NOMO-1 (cell line): ENCODE results near the gene AIG1.
"Not testable (repeated sequence)": the region's sequence is repeated elsewhere in the genome, so short reads cannot be mapped to it uniquely, and the experiment has no call there.

Experiments used
- DNase-seq, 2 experiments: peaks; one replicate each; lab custom pipeline; 2025; ENCODE audit not compliant: unreplicated experiment in 2 of 2; lab: John Stamatoyannopoulos, UW

AIG1 gene

DNA sequence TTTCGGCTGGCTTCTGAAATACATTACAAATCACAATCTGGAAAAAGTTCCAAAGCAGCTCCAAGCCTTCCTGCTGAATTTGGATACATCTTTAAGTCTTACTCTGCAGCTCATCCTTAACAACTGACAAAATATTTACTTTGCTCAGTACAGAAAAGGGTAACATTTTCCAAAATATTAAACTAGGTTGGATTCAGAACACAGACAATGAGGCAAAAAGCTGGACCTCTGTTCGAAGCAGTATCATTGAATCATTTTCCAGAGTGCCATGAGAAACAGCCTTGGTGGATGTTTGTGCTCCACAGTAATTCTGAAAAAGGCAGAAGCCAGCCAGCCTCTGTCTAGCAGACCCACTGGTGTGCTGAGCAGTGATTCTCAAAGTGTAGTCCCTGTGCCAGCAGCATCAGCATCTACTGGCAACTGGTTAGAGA, 162.1 kb downstream of the AIG1 start:
- DNase-seq = no peak

DNA sequence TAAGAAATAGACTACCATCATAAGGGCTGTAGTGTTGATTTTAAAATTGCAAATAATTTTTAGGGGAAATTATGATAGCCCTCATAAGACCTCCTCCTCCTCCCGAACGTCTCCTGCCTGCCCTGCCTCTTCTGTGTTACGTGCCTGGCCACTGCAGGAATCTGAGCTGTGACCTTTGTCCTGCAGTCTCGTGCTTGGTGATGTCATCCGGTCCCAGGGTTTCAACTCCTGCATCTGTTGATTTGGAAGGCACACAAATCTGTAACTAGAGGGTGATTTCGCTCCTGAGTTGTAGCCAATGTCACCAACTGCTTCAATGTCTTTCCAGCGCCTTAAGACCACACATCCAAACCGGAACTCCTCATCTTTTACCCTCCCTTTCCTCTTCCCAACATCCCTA, 163.2 kb downstream of the AIG1 start:
- no peak for DNase-seq

DNA sequence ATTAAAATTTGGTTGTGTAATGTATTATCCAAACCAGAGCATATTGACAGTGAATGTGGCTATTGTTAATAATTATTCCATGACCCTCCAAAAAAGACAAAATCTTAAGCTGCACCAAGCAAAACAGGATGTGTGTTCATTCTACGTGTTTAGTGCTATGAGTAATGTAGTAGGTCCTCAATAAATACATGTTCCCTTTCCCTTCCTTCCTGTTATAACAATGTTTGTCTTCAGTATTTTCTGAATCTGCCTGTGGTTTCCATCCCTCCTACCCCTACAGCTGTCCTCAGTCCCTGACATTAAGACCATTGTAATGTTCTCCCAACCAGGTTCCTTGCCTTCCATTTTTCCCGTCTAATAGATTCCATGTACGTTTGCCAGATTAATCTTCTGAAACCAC, 163.8 kb downstream of the AIG1 start:
- no peak for DNase-seq

DNA sequence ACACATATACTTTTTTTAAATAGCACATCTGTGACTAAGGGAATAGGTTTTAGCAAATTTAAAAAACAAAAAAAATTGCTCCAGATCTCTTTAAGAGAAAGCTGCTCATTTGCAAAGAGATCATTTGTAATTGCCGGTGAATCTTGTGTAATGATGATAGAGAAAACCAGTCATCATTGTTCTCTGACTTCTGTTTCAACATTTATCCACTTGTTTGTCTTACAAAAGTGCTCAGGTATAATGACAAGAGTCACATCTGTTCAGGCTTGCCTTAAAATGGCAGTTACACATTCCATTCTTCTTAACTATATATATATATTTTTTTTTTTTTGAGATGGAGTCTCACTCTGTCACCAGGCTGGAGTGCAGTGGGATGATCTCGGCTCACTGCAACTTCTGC, 165.2 kb downstream of the AIG1 start:
- DNase-seq = no peak

DNA sequence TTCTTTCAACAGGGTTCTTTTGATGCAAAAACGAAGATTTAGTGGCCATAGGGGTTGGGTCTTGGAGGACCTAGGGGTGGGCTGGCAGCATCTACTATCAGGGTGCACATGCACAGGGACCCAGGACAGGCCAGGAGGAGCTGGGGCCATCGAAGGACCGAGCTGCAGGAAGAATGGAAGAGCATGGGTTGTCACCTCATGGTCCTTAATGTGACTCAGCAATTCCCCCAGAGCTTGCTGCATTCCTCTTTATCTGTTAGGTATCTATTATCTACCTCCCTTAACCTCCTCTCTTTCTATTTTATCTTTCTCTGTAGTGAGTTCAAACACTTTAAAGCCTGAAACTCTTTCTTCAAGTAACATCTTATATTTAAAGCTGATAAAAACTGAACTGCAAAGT, 167.0 kb downstream of the AIG1 start:
- no peak for DNase-seq

DNA sequence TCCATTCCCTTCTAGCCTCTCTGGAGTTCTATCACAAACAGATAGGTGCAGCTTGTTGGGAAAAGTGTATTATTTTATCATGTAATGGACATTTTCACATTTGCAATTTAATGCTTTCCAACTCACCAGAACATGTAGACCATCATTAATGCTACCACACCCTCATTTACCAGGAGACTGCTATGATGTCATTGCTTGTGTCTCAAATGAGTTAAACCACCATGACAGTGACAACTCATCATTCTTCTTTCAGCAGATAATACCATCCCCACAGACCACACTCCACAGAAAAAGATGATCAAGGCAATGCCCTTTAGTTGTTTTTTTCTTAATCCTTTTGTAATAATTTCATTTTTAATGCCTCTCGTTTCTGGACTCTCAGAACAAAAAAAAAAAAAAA, 168.7 kb downstream of the AIG1 start:
- DNase-seq = no peak

DNA sequence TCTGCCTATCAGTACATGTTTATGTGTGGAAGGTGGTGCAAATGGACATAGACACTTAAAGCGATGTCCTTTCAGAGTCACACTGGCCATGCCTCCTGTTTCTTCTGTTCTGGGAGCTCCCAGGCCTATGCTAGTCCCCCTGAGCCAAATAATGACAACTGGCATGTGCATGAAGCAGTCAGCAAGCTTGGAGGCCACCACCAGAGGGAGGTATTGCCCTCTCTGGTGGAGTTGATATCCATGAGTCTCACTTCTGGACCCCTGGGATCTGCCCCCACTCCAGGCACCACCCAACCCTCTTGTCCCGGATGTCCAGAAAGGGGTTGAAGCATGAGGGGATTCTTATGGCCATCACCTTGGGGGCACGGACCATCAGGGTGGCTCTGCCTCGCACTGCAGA, 172.2 kb downstream of the AIG1 start:
- DNase-seq = peak; percentile 2 to 5

DNA sequence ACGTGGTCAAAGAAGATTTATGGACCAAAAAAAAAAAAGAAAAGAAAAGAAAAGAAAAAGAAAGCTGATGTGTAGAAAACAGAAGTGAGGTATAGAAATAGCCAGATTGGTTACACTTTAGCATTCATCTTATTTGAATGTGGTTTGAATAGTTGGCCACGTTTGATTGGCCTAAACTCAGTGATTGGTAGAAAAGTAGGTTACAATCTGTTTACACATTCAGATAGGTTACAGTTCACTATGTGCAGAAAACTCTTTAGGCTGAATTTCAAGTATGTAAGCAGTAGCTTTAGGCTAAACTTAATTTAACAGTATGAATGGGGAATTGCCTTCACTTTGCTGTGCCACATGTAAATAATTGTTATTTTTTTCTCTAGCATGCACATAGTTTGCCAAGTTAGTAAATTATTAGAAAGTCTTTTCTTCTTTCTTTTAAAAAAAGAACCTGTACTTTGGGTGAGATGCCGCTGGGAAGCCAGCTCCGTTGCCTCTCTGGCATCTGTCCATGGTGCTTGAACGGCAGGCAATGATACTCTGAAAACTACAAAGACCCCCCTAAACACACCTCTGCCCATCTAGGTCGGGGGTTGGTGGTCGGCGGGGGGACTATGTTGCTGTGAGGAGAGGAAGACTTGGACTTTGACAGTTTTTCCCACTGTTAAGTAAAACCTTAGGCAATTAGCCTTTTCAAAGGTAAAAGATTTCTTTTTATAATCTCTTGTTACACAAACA, 173.0 kb downstream of the AIG1 start:
- DNase-seq = no peak

DNA sequence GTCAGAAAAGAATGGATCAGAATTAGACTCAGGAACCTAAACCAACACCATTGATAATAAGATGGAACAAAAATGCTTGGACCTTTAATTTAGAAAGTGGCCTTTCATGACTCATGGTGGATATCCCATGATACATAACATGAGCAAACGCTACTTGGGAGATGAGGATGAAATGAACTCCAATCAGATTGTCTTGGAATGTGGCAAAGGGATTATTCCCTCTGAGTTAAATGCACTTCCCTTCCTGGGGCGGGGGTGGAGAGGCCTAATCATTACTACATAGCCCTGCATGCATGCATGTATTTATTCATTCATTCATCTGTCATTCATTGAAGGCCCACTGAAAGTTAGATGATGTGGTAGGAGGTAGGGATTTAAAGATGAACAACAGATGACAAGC, 174.0 kb downstream of the AIG1 start:
- no peak for DNase-seq

DNA sequence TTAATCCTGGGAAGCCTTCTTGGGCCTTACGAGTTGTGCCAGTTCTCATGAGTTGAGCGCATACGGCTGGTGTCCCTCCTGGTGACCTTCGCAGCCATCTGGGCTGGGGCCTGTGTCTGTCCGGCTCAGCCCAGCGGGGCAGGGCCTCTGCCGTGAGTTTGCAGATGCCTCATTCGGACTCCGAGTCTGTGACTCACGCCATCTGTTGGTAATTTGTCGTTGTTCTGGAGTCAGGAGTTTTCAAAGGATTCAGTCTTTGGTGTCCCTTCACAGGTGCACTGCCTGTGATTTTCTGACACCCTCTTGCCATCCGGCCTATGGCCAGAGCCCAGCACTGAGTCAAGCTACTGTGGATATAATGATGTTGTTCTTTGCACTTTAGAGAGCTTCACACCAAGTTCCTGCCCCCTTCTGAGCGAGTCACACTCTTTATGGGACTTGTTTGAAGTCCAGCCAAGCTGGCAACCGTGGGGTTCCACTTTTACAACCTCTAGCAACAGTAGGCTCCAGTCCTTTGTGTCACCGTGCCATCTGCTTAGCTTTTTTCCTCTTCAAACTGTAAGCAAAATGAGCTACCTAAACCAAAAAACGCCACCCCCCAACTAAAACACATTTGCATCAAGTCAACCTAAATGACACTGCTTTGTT, 175.6 kb downstream of the AIG1 start:
- DNase-seq = no peak

DNA sequence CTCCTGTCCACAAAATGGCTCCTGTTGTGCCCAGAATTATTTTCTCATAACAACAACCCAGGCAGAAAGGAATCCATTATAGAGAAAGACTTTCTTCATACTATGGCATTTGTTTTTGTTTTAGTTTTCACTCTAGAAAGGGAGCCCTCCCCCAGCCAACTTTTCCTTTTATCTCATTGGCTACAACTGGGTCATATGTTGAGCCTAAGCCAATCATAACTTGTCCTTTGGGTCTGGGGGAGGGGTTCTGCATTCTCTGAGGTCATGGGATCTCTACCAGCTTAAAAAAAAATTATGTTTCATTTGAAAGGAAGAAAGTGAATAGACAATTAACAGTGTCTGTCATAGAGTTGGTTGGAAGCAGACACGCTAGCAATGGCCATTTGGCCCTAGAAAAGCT, 177.6 kb downstream of the AIG1 start:
- DNase-seq = no peak

DNA sequence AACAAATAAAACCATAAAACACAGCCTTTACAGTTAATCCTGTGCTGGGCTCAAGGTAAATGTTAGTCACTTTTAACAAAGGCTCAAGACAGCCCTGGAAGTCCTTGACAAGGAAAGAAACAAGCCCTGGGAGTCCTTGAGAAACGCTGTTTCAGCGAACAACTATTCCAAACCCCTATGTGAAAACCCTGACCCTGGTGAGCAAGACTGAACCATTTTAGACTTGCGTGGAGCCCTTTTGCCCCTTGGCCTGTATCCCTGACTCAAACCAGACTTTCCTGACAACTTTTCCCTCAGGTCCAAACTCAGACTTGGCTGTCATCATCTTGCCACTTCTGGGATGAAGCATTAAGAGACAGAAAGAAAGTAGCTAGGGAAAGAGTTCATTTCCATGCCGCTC, 180.4 kb downstream of the AIG1 start:
- DNase-seq = no peak

DNA sequence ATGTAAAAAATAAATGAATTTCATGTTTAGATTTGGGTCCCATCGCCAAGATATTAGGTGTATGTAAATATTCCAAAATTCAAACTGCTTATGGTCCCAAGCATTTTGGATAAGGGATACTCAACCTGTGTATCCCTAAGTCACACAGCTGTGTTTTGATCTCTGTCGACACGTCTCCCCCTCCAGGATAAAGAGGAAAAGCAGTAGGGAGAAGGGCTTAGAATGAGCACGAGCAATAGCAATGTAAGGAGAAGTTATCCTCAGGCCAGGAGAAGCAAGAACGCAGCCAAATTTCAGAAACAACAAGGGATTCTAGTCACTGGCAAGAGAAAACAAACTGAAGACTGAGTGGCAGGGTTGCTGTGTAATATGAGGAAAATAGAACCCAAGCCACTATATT, 181.2 kb downstream of the AIG1 start:
- DNase-seq = no peak

DNA sequence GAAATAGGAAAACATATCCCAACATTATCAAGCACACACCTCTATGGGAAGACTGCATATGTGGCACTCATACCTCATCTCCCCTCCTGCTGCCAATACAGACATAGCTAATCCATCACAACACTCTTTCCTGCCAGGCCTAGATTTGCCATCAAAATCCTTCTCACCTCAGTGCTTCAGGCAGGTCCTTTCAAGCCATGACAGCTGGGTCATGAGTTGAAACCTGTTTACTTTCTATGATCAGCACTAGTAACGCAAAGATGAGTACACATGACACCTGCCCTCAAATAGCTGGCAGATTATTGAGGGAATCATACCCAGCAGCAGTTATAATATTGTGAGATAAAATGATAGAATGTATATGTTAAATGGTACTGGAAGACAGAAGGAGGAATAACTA, 183.1 kb downstream of the AIG1 start:
- no peak for DNase-seq

DNA sequence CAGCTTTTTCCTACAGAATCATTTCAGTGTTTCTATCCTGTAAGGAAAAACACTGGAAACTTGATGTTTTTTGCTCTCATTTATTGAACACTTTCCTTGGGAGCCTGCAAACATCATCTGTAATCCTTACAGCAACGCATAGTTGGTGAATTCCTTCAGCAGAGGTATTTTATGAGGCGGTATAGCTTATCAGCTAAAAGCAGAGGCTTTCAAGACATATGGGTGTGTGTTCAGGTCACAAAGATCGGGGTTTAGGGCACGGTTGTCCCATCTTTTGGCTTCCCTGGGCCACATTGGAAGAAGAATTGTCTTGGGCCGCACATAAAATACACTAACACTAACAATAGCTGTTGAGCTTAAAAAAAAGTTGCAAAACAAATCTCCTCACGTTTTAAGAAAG, 185.0 kb downstream of the AIG1 start:
- DNase-seq = no peak

DNA sequence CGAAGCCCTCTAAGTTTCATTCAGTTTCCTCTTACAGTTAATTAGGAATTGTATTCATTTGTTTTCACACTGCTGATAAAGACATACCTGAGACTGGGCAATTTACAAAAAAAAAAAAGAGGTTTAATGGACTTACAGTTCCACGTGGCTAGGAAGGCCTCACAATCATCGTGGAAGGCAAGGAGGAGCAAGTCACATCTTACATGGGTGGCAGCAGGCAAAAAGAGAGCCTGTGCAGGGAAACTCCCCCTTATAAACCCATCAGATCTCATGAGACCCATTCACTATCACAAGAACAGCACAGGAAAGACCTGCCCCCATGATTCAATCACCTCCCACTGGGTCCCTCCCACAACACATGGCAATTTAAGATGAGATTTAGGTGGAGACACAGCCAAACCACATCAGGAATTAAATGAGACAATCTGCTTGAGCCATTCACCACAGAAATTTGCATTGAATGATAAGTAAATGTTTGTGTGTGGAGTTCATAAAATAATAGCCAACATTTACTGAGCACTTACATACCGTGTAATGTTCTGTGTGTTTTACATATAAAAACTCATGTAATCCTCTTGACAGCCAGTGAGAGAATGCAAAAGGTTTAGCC, 185.6 kb downstream of the AIG1 start:
- DNase-seq = not testable (repeated sequence)

DNA sequence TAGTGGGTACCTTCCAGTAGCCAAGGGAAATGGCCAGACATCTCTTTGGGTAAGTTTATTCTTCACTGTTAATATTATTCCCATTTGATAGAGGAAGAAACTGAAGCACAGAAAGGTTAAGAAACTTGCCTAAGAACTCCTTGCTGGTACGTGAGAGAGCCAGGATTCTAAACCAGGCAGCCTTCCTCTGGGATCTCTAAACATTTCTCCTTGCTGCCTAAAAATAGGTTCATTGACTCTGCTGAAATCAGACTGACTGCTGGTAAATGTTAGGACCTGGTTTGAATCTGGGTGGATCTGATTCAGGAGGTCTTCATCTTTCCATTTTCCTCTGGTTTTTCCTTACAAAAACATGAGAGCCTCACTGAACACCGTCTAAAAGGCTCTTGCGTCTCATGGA, 186.9 kb downstream of the AIG1 start:
- DNase-seq = no peak

DNA sequence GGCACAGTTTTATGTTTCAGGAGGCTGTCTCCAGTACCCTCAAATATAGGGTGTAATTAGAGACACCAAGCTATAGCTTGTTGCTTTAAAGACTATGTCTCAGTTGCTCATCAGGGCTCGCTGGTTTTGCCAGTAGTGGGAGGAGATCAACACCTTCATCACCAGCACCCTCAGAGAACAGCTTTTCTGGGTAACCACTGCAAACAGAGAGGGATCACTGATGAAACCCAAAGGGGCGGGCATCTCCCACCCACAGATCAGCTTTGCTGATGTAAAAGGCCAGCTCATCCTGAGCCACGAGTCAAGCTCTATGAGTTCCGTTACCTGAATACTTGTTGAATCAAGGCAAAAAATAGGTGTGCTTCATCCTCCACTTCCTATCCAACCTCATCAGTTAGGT, 187.7 kb downstream of the AIG1 start:
- no peak for DNase-seq

DNA sequence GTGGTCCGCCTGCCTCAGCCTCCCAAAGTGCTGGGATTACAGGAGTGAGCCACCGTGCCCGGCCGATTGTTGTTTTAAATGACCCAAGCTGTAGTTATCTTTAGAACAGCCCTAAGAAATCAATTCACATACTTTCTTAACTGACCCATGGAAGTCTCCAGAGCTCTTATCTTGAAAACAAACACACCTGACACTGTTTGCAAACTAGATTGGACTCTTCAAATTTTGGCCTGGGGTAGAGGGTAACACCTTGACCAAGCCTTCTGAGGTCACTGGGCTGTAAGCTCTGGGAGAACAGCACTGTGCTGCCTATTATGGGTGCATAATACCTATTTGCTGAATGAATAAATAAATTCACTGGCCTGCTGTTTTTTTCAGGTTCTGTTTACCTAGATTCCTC, 190.6 kb downstream of the AIG1 start:
- no peak for DNase-seq

DNA sequence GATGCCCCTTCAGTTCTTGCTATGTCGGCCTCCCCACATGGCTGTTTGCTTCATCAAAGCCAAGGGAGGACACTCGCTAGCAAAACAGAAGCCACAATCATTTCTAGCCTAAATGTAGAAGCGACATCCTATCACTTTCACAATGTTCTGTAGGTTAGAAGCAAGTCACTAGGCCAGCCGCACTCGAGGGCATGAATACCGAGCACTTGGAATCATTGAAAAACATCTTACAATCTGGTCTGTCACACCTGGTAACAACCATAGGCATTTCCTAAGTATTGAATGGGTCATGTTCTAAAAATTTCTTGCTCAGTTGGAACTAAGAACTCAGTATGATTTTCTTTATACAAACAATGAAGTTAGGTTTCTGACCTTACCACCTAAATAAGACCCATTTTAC, 192.3 kb downstream of the AIG1 start:
- no peak for DNase-seq

DNA sequence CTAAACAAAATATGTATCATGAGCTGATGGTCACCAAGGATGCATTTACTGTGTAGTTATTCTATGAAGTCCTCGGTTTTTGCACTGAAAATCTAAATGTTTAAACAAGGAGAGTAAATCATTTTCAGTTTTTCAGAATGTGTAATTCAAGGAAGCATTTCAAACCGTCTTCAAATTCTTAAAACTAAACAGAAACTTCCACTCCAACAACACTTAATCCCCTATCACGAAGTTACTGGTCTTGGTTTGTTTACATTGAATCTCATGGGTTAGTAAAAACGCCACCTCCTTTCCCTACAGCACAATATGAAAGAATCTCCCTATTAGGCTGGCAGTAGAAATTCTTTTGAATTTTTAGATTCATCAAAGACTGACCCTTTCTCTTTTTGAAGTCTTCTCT, 192.9 kb downstream of the AIG1 start:
- DNase-seq = no peak

DNA sequence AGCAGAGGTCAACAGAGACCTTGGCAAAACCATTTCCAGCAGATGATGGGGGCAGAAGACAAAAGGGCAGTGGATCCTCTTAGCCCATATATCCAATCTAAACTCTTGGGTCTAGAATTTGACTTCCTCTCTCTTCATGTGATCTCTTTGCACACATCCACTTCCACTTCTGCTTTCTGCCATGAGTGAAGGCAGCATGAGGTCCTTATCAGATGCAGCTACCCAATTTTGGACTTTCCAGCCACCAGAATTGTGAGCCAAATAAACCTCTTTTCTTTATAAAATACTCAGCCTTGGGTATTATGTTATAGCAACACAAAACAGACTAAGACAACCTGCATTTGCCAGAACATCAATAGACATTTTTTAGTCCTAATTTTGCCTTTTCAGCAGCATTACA, 198.3 kb downstream of the AIG1 start:
- peak; percentile 7 to 54 for DNase-seq
